HepG2 (cell line): Measurements from ENCODE around the gene MPLKIP. TPM values are rescaled to one million over a fixed set of nuclear protein-coding genes. Genes with fewer than 3 reads are reported as not detected.

ENCODE experiments used
- ARID3A ChIP-seq: IDR thresholded peaks from 2 replicates; pipeline ENCODE4 v1.6.1; 2012; ENCODE audit warnings: low read depth, low read length, improper control_type of control experiment
- CTCF ChIP-seq: sonication (generic); formaldehyde crosslinking; IDR thresholded peaks from 2 replicates; pipeline ENCODE4 v1.5.0; 2020; ENCODE audit warnings: mild to moderate bottlenecking, missing genetic modification reagents, moderate library complexity
- HHEX ChIP-seq: IDR thresholded peaks from 2 replicates; pipeline ENCODE4 v1.6.1; 2016; ENCODE audit warnings: control low read depth
- HNF1B ChIP-seq: sonication (generic); formaldehyde crosslinking; IDR thresholded peaks from 2 replicates; pipeline ENCODE4 v1.5.1; 2020; ENCODE audit warnings: mild to moderate bottlenecking, moderate library complexity, missing genetic modification reagents
- MEIS1 ChIP-seq: sonication (generic); formaldehyde crosslinking; IDR thresholded peaks from 2 replicates; pipeline ENCODE4 v1.9.0; 2021; ENCODE audit warnings: mild to moderate bottlenecking, missing genetic modification reagents, moderate library complexity, borderline replicate concordance
- MLLT10 ChIP-seq: sonication (generic); formaldehyde crosslinking; IDR thresholded peaks from 2 replicates; pipeline ENCODE4 v1.4.0; 2020; ENCODE audit warnings: missing genetic modification reagents
- SAP130 ChIP-seq: IDR thresholded peaks from 2 replicates; pipeline ENCODE4 v1.6.1; 2016; ENCODE audit warnings: low read depth
- SOX5 ChIP-seq: IDR thresholded peaks from 2 replicates; pipeline ENCODE4 v1.6.1; 2016; ENCODE audit warnings: borderline replicate concordance
- ZBTB49 ChIP-seq: sonication (generic); formaldehyde crosslinking; IDR thresholded peaks from 2 replicates; pipeline ENCODE4 v1.4.0; 2020; ENCODE audit warnings: missing genetic modification reagents, borderline replicate concordance
- ZMAT5 ChIP-seq: sonication (generic); formaldehyde crosslinking; IDR thresholded peaks from 2 replicates; pipeline ENCODE4 v1.5.0; 2020; ENCODE audit warnings: mild to moderate bottlenecking, low read depth, missing genetic modification reagents, borderline replicate concordance
- ZNF513 ChIP-seq: sonication (generic); formaldehyde crosslinking; conservative IDR thresholded peaks from 2 replicates; pipeline ENCODE4 v1.5.0; 2020; ENCODE audit warnings: missing genetic modification reagents
- ZNF710 ChIP-seq: sonication (generic); formaldehyde crosslinking; IDR thresholded peaks from 2 replicates; pipeline ENCODE4 v1.5.0; 2020; ENCODE audit warnings: mild to moderate bottlenecking, missing genetic modification reagents, borderline replicate concordance
- polyA plus RNA-seq, 8 experiments: library from polyadenylated mRNA; depleted of rRNA in 3 of 8; stranded (reverse) in 7 of 8; unstranded in 1 of 8; fragments of >200 nt; fragmentation: Illumina TruSeq in 4 of 8; extraction: Trizol in 4 of 8; gene quantifications; 2 replicates each; pipeline versions ENCODE4 v1.2.1 to v1.2.3, GENCODE V29; 2011 to 2016; ENCODE audit warnings: low read depth in 4 of 8, missing spikeins in 1 of 8, mixed read lengths in 1 of 8; ENCODE audit not compliant: insufficient read depth in 1 of 8
- total RNA-seq, 5 experiments: library from RNA; depleted of rRNA; stranded (reverse); fragments of >200 nt; fragmentation: Illumina TruSeq; extraction: Trizol; gene quantifications; 2 replicates each; pipeline ENCODE4 v1.2.3, GENCODE V29; 2016; ENCODE audit warnings: low read depth in 1 of 5

The MPLKIP gene
- total and polyA plus RNA-seq, 2 of the 13 experiments (the other 11 are each of a cell fraction or from before 2014, with no cell fraction given) = 40.1 to 45.7 TPM

GRCh38 chr7:40134428-40135316 lies at the start of gene MPLKIP, which contains the start of gene SUGCT (continued):
- TF ChIP-seq CTCF (CRISPR knock-in tag) (peak; percentile 74), HNF1B (CRISPR knock-in tag) (peak; percentile 75), ZNF513 (CRISPR knock-in tag) (no peak), ARID3A (0 out of 2 replicates have a peak, but pooled peaks have one; percentile 20), MLLT10 (no peak), SOX5 (CRISPR knock-in tag) (0 out of 2 replicates have a peak, but pooled peaks have one; percentile 35), MEIS1 (CRISPR knock-in tag) (no peak; the same call in 1 of the 2 replicates), HHEX (CRISPR knock-in tag) (no peak), ZBTB49 (no peak), SAP130 (CRISPR knock-in tag) (peak; percentile 83), ZNF710 (CRISPR knock-in tag) (peak; percentile 54; the same call in 1 of the 2 replicates), ZMAT5 (no peak)
